ENCODE results near the gene POLD4. TPM values are rescaled to one million over a fixed set of nuclear protein-coding genes. Genes with fewer than 3 reads are reported as not detected.
A peak's percentile ranks its signal among the peaks of the same experiment; 100 is the strongest.

Gene POLD4
- total and polyA plus RNA-seq, 2 of the 13 experiments (the other 11 are each of a cell fraction or from before 2014, with no cell fraction given) = 10.5 to 27.4 TPM

DNA sequence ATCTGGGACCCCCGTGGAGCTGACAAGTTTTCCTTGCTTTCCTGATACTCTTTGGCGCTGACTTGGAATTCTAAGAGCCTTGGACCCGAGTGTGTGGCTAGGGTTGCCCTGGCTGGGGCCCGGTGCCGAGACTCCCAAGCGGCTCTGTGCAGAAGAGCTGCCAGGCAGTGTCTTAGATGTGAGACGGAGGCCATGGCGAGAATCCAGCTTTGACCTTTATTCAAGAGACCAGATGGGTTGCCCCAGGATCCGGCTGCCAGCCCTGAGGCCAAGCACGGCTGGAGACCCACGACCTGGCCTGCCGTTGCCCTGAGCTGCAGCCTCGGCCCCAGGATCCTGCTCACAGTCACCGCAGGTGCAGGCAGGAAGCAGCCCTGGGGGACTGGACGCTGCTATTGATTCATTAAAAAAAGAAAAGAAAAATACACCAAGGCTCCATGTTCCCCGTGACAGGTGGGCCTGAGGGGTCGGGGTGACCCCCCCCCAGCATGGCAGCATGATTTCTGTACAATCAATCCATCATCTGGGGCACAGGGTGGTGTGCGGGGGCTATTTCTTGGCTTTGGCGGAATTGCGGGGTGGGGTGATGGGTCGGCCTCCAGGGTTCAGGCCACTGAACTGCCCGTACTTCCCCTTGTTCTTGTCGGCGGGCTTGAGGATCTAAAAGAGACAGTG lies 44.8 kb upstream of the POLD4 start:
- H3K9ac ChIP-seq (ENCODE audit: insufficient read depth, low read depth, low read length) = no peak overlapping the region
- H3K9me3 ChIP-seq (ENCODE audit: low read length) = no peaks in the 10 kb centered on the region
- no peak overlapping the region for H3K4me3 ChIP-seq (replicated peaks in 1 of 3; ENCODE audit: insufficient read depth in 1 of 3, low read depth in 2 of 3, low read length in 3 of 3)
- ChIA-PET POLR2A (interaction anchor here (1.6 kb wide), 1 partner anchor 23 kb away, joined by 6 read pairs; no protein-coding TSS in a partner anchor), CTCF (ENCODE audit: low intra/inter-chr PET ratio, low total read pairs) (no interaction called here)
- ATAC-seq = no peak
- H3K79me2 ChIP-seq (ENCODE audit: insufficient read depth, low read length) = peaks cover 14% of the 10 kb centered on the region
- no peak overlapping the region for H2AFZ ChIP-seq (ENCODE audit: low read length)
- H3K36me3 ChIP-seq (replicated peaks in 1 of 2; ENCODE audit: control insufficient read depth in 1 of 2, insufficient read depth in 2 of 2, low read length in 2 of 2) = peaks cover 19 to 27% of the 10 kb centered on the region in 2 experiments; a peak in 4 of 5 replicates
- DNase-seq (ENCODE audit: low spot score) = no peak
- intact Hi-C loops (cut with micrococcal nuclease; ENCODE audit: unreplicated experiment) = no loop called here
- in situ Hi-C loops (cut with HindIII; ENCODE audit: extremely low pct_ligation_motif_present, low pct_unique_long_range_greater_than_20kb) = no loop called here
- no peak overlapping the region for H3K4me2 ChIP-seq (ENCODE audit: low read depth, low read length)
- H3K27me3 ChIP-seq (ENCODE audit: control insufficient read depth in 1 of 2, insufficient read depth in 2 of 2, low read length in 2 of 2) = no peaks in the 10 kb centered on the region
- H4K20me1 ChIP-seq (ENCODE audit: insufficient read depth, low read length) = peaks cover 3% of the 10 kb centered on the region; the same call in 1 of the 2 replicates
- BruUV-seq (replicated peaks) = no TSS peak
- TF ChIP-seq AGO2 (optimal IDR thresholded peaks at IDR 0.05; ENCODE audit: low read depth, low read length) (peak; percentile 15), NFRKB (IDR thresholded peaks at IDR 0.05) (no peak)
- no peak overlapping the region for H3K27ac ChIP-seq (ENCODE audit: extremely low read length, insufficient read depth, low read length)
- FAIRE-seq = no peak
- H3K4me1 ChIP-seq (ENCODE audit: insufficient read depth, low read length) = peaks cover 30% of the 10 kb centered on the region
- WGBS (ENCODE audit: low lambda C conversion rate) = 96% methylated on average over 17 of the region's 24 CpGs

DNA sequence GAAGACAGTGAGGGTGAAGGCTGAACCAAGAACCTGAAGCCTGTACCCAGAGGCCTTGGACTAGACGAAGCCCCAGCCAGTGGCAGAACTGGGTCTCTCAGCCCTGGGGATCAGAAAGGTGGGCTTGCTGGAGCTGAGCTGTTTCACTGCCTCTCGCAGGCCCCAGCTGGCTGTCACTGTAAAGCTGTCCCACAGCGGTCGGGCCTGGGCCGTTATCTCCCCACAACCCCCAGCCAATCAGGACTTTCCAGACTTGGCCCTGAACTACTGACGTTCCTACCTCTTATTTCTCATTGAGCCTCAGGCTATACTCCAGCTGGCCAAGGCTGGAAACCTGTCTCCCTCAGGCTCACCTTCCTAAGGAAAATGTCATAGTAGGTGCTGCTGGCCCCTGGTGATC lies 44.2 kb upstream of the POLD4 start:
- FAIRE-seq (no peak), ATAC-seq (no peak), DNase-seq (ENCODE audit: low spot score) (no peak)
- Histone ChIP-seq H3K36me3 (replicated peaks in 1 of 2; ENCODE audit: control insufficient read depth in 1 of 2, insufficient read depth in 2 of 2, low read length in 2 of 2) (peaks cover 19 to 27% of the 10 kb centered on the region in 2 experiments; a peak in 4 of 5 replicates), H3K27ac (ENCODE audit: extremely low read length, insufficient read depth, low read length) (no peak overlapping the region), H3K4me3 (replicated peaks in 1 of 3; ENCODE audit: insufficient read depth in 1 of 3, low read depth in 2 of 3, low read length in 3 of 3) (no peak overlapping the region), H2AFZ (ENCODE audit: low read length) (no peak overlapping the region), H3K79me2 (ENCODE audit: insufficient read depth, low read length) (peaks cover 16% of the 10 kb centered on the region), H3K9ac (ENCODE audit: insufficient read depth, low read depth, low read length) (no peak overlapping the region), H3K4me2 (ENCODE audit: low read depth, low read length) (no peak overlapping the region), H3K9me3 (ENCODE audit: low read length) (no peaks in the 10 kb centered on the region), H3K27me3 (ENCODE audit: control insufficient read depth in 1 of 2, insufficient read depth in 2 of 2, low read length in 2 of 2) (no peaks in the 10 kb centered on the region), H3K4me1 (ENCODE audit: insufficient read depth, low read length) (peaks cover 30% of the 10 kb centered on the region), H4K20me1 (ENCODE audit: insufficient read depth, low read length) (peaks cover 3% of the 10 kb centered on the region; the same call in 1 of the 2 replicates)
- peak; percentile 20 for TF ChIP-seq AGO2 (optimal IDR thresholded peaks at IDR 0.05; ENCODE audit: low read depth, low read length)
- no peak for TF ChIP-seq GATAD1 (CRISPR knock-in tag; IDR thresholded peaks at IDR 0.05)
- 98% methylated on average over 5 of the region's 6 CpGs for WGBS (ENCODE audit: low lambda C conversion rate)
- BruUV-seq (replicated peaks) = no TSS peak
- intact Hi-C loops (cut with micrococcal nuclease; ENCODE audit: unreplicated experiment) = no loop called here
- in situ Hi-C loops (cut with HindIII; ENCODE audit: extremely low pct_ligation_motif_present, low pct_unique_long_range_greater_than_20kb) = no loop called here
- CTCF ChIA-PET (ENCODE audit: low intra/inter-chr PET ratio, low total read pairs) = no interaction called here
- POLR2A ChIA-PET = interaction anchor here (1.6 kb wide), 1 partner anchor 23 kb away, joined by 6 read pairs; no protein-coding TSS in a partner anchor
